Coronary artery (tissue), 2 donors: ENCODE data around the gene IFT81.
A peak's percentile ranks its signal among the peaks of the same experiment; 100 is the strongest.

Experiments used
- DNase-seq: peaks from one replicate; pipeline ENCODE4 v3.0.0-alpha.2; 2017; ENCODE audit warnings: low spot score
- H3K27ac ChIP-seq, 2 donors: fragments of 200-600 bp; sonication (generic); one replicate each; pipeline ENCODE4 v1.5.1; 2016 to 2019
- H3K4me3 ChIP-seq: fragments of 200-600 bp; sonication (generic); 2 replicates; pipeline ENCODE4 v1.5.1; 2016; ENCODE audit warnings: mild to moderate bottlenecking, moderate library complexity
- TF ChIP-seq, protein P1 (sequence below): fragments of 200-600 bp; sonication (generic); IDR thresholded peaks from one replicate; pipeline ENCODE4 v1.5.1; 2019; ENCODE audit warnings: antibody characterized with exemption

IFT81 gene

DNA sequence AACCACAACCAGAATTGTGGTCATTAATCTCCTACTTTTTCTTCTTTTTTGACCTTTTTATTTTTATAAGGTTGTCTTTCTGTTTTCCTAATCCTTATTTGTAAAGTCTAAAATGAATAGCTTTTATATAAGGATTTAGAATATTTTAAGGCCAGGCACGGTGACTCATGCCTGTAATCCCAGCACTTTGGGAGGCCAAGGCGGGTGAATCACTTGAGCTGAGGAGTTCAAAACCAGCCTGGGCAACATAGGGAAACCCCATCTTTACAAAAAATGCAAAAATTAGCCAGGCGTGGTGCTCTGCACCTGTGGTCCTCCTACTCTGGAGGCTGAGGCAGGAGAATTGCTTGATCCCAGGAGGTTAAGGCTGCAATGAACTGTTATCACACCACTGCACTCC lies 55.1 kb downstream of the IFT81 start:
- H3K27ac ChIP-seq = no peak overlapping the region
- H3K4me3 ChIP-seq = no peak overlapping the region
- TF ChIP-seq, protein P1, sequence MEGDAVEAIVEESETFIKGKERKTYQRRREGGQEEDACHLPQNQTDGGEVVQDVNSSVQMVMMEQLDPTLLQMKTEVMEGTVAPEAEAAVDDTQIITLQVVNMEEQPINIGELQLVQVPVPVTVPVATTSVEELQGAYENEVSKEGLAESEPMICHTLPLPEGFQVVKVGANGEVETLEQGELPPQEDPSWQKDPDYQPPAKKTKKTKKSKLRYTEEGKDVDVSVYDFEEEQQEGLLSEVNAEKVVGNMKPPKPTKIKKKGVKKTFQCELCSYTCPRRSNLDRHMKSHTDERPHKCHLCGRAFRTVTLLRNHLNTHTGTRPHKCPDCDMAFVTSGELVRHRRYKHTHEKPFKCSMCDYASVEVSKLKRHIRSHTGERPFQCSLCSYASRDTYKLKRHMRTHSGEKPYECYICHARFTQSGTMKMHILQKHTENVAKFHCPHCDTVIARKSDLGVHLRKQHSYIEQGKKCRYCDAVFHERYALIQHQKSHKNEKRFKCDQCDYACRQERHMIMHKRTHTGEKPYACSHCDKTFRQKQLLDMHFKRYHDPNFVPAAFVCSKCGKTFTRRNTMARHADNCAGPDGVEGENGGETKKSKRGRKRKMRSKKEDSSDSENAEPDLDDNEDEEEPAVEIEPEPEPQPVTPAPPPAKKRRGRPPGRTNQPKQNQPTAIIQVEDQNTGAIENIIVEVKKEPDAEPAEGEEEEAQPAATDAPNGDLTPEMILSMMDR = no peak
- no peak for DNase-seq

- H3K4me3 ChIP-seq = no peak overlapping the region
- H3K27ac ChIP-seq = peak overlapping the region; percentile 63
- TF ChIP-seq, protein P1 = no peak
- DNase-seq = no peak
Observed at GRCh38 chr12:110180591-110181005, 56.4 kb downstream of the IFT81 start.

DNA sequence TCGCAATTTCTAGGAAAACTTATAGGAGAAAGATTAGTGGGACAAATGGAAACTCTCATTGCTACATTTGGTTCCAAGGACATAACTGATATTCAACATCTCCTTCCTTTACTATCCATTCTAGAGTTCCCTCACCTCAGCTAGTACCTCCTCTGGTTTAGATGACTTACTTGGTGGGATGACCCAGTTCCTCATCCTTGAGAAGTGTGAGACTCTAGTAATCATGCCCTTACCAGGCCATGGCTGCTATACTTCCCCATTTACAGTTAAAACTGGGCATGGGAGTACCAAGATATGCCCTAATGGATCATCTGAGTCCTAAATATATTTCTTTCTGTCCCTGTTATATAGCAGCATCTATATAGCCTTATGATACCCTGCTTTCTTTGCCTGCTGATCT lies 58.1 kb downstream of the IFT81 start:
- Histone ChIP-seq H3K27ac (peak overlapping the region in 1 of 2 donors; percentile 63), H3K4me3 (no peak overlapping the region)
- TF ChIP-seq, protein P1 = no peak
- no peak for DNase-seq

- Histone ChIP-seq H3K4me3 (no peak overlapping the region), H3K27ac (peak overlapping the region; percentile 27 to 63)
- DNase-seq = no peak
- TF ChIP-seq, protein P1 = no peak
Observed at GRCh38 chr12:110183386-110183785, 59.2 kb downstream of the IFT81 start.

- Histone ChIP-seq H3K4me3 (no peak overlapping the region), H3K27ac (no peak overlapping the region)
- no peak for DNase-seq
- TF ChIP-seq, protein P1 = no peak
Observed at GRCh38 chr12:110185626-110186025, 61.5 kb downstream of the IFT81 start.

GRCh38 chr12:110186059-110186458 lies 61.9 kb downstream of the IFT81 start:
- DNase-seq = no peak
- Histone ChIP-seq H3K4me3 (no peak overlapping the region), H3K27ac (no peak overlapping the region)
- TF ChIP-seq, protein P1 = no peak

DNA sequence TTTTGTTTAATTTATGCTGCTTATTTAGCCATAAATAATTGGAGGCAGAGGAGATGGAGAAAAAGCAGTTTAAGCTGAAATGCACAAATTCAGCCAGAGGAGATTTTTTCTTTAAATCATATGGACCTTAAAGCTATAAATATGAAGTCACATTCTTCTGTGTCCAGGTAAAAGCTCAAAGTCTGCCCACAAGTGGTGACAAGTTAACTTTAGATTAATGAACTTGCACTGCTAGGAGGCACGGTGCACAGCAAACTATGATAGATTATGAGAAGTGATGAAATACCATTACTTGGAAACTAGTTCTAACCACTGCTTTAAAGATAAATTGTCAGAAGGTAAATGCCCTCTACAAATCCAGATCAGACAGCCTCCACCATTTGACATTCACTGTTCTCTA lies 69.0 kb downstream of the IFT81 start:
- TF ChIP-seq, protein P1 = no peak
- Histone ChIP-seq H3K27ac (no peak overlapping the region), H3K4me3 (no peak overlapping the region)
- DNase-seq = no peak
